ENCODE results near the gene PTPRS.
"Not testable (repeated sequence)": the region's sequence is repeated elsewhere in the genome, so short reads cannot be mapped to it uniquely, and the experiment has no call there.

PTPRS gene

DNA sequence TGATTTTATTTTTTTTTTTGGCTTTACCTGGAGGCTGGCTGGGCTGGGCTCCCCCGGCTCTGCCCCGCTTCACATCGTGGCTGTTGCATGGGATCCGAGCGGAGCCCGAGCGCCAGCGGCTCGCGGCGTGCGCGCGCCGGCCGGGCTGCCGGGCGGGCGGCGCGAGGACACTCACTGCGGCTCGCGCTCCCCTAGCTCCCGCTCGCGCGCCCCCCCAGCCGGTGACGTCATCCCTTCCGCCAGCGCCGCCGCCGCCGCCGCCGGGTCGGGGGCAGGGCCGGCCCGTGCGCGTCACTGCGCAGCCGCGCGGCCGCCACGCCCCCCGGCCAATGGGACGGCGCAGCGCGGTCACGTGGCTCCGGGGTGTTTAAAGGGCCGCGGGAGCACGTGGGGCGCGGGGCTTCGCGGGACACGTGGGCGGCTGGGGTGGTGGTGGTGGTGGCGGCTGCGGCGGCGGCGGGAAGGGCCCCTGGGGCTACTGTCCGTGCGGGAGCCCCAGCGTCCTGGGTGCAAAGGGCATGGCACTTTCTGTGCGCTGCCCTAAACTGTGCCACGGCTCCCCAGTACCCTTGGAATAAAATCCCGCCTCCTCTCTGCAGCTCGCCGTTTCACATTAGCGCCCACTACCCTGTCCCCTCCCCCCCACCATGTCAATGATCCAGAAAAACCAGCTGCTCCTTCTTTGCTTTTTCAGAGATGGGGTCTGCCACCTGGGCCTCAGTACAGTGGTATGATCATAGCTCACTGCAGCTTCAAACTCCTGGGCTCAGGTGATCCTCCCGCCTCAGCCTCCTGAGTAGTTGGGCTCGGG is at the start of gene PTPRS:
Gene PTPRS (minus strand): TSS at position 176 of the 811 bp plus-strand sequence. CDS start 54,672 bp downstream, outside the sequence.
- DNase-seq, result peak; percentile 60

DNA sequence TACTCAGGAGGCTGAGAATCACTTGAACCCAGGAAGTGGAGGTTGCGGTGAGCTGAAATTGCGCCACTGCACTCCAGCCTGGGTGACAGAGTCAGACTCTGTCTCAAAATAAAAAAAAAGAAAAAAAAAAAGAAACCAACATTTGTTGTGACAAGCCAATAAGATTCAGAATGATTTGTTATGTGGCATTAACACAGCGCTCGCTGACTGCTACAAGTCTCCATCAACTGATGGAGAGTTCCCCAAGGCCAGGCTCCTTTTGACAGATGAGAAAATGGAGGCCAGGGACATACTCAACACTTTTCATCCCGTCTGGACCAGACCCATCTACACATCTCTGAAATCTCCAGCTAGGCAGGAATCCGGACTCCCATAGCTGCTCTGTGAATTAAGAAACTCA is 48.7 kb upstream of the PTPRS start:
- no peak for DNase-seq

DNA sequence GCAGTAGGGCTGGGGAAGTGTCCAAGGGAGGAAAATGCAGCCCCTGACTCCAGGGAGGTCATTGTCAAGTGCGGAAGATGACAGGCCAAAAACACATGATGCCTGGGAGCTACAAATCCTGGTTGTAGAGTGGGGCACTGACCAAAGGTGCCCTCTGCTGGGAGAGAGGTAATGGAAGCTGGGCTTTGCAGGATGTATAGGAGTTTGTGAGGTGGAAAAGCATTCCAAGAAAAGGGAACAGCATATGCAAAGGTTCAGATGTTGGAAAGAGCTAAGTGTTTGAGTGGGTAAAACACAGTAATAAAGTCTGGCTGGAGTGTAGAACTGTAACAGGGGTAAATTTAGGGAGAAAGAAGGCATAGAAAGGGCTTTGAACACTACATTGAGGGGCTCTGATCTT is 46.9 kb upstream of the PTPRS start:
- DNase-seq, result no peak

DNA sequence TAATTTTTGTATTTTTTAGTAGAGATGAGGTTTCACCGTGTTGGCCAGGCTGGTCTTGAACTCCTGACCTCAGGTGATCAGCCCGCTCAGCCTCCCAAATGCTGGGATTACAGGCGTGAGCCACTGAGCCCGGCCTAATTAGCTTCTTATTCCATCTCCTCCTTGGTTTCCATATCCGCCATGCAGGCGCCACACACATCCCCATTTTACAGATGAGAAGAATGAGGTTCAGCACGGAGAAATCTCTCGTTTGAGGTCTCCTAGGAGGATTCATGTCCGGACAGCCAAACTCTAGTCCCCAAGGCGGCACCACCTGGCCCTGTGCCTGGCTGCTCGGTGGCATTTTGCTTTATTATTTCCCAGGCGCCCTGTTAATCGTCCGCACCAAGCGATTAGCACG is 46.2 kb upstream of the PTPRS start:
- no peak for DNase-seq

DNA sequence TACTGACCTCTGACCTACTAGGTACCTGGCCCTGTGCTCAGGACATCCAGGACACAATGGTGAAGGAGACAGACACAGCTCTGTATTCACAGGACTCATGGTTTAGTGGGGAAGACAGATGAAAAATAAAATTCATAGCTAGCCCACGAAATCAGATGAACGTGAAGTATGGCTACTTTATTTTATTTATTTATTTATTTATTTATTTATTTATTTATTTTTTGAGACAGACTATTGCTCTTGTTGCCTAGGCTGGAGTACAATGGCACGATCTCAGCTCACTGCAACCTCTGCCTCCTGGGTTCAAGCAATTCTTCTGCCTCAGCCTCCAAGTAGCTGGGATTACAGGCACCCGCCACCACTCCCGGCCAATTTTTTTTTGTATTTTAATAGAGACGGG is 40.6 kb upstream of the PTPRS start:
- DNase-seq, result not testable (repeated sequence)

DNA sequence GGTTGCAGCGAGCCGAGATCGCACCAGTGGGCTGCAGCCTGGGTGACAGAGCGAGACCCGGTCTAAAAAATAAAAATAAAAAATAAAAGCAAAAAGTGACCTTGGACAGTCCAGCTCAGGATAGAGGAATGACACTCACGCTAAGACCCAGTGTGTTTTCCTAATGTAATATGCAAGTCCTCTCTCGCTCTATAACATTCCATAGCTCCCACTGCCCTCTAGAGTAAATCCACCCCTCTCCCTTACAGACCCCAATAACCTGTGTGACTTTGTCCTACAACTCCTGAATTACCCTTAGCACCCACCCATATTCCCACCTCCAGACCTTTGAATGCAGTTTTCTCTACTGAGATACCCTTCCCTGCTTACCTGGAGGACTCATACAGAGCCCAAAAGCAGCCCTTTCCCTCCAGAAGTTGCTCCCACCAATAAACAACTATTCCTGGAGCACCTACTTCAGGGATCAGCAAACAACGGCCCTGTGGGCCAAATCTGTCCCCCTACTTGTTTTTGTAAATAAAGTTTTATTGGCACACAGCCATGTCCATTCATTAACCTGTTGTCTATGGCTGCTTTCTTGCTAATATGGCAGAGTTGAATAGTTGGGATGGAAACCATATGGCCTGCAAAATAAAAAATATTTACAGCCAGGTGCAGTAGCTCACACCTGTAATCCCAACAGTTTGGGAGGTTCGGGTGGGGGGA is 39.8 kb upstream of the PTPRS start:
- no peak for DNase-seq

DNA sequence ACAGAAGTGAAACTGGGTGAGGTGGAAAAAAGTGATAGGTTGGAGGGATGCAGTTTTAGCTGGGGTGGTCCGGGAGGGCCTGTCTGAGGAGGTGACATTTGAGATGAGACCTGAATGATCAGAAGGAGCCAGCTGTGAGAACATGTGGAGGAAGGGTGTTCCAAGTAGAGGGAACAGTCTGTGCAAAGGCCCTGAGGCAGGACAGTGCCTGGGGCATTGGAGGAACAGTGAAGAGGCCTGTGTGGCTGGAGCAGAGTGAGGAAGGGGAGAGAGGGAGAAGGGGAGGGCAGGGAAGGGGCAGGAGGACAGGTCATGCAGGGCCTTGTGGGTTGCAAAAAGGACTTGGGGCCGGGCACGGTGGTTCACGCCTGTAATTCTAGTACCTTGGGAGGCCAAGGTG is 36.3 kb upstream of the PTPRS start:
- no peak for DNase-seq

DNA sequence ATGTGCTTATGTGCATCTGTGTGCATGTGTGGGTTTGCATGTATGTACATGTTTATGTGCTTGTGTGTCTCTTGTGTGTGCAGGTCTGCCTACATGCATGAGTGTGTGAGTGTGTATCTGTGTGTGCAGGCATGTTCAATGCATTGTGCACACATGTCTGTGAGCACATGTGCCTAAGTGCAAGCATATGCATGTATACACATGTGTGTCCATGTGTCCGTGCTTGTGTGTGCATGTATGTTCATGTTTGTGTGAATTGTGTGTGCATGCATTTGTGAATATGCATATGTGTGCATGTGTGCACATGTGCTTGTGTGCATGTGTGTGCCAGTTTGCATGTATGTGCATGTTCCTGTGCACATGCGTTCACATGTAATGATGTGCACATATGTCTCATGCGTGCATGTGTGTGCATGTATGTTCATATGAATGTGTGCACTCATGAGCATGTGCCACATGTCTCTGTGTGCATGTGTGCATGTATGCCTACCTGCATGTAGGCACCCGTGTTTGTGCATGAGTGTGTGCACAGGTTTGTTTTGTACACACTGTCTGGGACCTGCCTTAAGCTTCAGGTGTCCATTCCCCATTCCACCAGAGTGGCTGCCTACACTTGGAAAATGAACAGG is 32.1 kb upstream of the PTPRS start:
- DNase-seq, result no peak

DNA sequence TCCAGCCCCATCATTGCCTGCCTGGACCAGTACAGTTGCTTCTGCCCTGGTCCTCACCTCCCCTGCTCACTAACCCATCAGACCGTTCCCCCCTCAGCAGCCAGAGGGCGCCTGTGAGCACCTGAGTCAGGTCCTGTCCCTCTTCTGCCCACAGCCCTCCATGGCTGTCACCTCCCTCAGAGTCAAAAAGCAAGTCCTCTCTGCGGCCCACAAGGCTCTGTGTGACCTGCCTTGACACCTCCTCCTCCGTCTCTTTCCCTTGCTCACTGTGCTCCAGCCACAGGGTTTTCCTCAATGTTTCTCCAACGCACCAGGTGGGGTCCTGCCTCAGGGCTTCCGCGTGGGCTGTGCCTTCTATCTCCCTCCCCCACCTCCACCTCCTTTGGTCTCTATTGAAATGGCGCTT is 29.4 kb upstream of the PTPRS start:
- no peak for DNase-seq

DNA sequence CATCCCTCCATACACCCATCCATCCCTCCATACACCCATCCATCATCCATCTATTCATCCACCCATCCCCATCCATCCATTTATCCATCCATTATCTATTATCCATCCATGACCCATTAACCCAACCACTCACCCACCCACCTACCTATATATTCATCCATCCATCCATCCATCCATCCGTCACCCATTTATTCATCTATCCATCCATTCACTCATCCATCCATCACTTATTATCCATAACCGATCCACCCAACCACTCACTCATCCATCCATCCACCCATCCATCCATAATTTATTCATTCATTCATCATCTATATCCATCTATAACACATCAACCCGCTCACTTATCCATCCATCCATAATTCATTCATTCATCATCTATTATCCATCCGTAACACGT is 28.7 kb upstream of the PTPRS start:
- no peak for DNase-seq

DNA sequence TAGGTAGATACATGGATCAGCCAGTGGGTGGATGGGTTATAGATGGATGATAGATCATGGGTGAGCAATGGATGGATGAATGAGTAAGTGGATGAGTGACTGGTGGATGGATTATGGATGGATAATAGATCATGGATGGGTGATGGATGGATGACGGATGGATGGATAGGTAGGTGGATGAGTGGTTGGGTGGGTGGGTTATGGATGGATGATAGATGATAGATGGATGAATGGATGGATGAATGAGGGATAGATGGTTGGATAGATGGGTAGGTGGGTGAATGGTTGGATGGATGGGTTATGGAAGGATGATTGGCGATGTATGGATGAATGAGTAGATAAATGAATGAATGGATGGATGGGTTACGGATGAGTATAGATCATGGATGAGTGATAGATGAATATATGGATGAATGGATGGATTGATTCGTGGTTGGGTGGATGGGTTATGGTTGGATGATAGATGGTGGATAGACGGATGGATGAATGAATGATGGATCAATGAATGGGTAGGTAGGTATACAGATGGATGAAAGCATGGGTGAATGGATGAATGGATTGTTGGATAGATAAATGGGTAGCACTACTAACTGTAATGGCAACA is 27.0 kb upstream of the PTPRS start:
- no peak for DNase-seq

DNA sequence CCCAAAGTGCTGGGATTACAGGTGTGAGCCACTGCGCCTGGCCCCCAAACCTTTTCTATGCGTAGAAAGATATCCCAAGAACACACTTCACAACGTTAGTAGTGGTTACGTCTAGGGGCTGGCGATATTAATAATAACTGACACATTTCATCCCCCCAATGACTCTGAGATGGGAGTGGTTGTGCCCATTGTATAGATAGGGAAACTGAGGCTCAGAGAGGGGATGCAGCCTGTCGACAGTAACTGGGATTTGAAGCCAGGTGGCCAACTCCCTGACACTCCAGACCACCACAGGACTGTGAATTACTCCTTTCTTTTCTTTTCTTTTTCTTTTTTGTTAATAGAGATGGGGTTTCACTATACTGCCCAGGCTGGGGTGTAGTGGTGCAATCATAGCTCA is 25.3 kb upstream of the PTPRS start:
- DNase-seq, result no peak

DNA sequence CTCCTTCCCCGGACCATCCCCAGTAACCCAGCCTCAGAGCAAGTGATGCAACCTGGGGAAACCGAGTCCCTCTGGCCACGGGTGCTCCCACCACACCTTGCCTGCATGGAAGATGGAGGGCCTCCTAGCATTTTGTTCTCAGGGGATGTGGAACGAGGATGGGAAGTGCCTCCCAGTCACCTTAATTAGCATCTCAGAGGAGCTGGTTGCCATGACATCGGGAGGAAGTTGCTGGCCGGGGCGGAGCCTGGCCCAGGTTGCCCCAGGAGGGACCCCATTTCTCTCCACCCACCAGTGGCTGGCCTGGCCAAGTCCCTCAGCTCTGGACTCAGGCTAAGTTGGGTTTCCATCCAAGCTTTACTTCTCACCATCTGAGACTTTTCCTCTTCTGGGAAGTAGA is 24.1 kb upstream of the PTPRS start:
- no peak for DNase-seq

DNA sequence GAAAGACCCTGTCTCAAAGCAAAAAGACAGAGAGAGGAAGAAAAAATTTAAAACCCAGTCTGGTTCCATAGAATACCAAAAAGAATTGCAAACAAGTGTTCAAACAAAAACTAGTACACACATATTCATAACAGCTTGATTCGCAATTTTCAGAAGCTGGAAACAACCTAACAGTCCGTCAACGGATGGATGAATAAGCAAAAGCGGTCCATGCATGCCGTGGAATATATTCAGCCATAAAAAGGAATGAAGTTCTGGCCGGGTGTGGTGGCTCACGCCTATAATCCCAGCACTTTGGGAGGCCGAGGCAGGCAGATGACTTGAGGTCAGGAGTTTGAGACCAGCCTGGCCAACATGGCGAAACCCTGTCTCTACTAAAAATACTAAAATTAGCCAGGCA is 21.2 kb upstream of the PTPRS start:
- not testable (repeated sequence) for DNase-seq

DNA sequence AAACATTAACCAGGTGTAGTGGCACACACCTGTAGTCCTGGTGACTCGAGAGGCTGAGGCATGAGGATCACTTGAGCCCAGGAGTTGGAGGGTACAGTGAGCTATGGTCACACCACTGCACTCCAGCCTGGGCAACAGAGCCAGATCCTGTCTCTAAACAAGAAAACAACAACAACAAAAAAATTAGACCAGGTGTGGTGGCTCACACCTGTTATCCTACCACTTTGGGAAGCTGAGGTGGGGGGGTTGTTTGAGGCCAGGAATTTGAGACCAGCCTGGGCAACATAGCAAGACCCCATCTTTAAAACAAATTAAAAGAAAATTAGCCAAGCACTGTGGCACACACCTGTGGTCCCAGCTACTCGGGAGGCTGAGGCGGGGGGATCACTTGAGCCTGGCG is 20.8 kb upstream of the PTPRS start:
- no peak for DNase-seq

DNA sequence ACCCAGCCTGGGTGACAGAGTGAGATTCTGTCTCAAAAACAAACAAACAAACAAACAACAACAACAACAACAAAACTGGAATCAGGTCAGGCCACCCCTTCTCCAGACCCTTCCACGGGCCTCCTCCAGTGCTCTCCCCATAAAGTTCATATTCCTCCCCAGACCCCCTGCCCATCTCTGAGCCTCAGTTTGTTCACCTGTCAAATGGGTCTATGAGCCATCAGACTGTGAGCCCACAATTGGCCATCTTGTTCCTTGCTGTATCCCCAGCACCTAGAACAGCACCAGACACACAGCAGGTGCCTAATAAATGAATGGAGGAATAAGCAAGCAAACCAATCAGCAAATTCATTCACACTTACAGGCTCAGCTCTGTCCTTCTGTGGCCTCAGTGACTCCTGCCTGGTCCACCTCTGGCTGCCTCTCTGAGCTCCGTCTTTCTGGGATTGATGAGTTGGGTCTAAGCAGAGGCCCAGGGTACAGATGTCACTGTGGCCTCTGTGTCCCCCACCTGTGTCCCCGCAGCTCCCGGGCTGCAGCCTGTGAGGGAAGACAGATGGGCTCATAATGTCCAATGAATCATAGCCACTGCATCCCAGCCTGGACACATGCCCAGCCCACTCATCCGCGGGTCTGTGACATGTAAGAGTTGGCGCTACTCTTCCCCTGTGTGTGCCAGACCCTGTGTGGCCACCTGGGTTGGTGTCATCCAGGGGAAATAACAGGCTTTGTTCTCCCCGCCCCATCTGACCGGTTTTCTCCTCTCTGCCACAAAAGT is 19.6 kb upstream of the PTPRS start:
- DNase-seq, result no peak

DNA sequence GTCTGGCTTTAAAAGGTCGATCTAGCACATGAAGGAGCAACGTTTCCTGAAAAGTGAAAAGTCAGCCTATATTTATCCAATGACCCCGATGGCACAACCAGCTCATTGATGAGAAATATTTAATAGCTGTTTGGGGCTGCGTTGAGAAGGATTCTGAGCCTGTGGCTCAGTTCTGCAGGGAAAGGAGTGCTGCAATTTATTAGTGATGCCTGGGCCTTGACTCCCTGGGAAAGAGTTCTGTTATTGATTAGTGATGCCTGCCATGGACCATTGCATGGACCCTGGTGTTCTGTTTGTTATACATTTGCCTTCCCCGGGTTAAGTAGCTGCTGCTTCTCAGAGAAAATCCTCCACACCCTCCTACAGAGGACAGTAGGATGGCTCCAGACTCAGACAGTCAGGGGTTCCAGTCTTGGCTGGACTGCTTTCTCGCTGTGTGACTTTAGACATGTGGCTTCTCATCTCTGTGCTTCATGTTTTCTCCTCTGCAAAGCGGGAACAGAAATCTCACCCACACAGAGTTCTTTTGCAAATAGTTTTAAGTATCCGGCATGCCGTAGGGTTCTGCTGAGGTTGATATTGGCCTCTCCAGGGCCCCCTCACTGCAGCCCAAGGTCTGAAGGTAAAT is 17.7 kb upstream of the PTPRS start:
- DNase-seq, result no peak

DNA sequence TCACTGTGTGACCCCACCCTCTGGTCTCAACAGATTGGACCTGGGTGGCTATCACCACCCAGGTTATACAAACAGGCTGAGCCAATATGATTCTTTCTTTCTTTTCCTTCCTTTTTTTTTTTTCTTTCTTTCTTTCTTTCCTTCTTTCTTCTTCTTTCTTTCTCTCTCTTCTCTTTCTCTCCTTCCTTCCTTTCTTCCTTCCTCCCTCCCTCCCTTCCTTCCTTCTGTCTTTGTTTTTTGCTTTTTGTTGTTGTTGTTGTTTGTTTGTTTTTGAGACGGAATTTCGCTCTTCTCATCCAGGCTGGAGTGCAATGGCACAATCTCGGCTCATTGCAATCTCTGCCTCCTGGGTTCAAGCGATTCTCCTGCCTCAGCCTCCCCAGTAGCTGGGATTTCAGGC is 17.0 kb upstream of the PTPRS start:
- no peak for DNase-seq

DNA sequence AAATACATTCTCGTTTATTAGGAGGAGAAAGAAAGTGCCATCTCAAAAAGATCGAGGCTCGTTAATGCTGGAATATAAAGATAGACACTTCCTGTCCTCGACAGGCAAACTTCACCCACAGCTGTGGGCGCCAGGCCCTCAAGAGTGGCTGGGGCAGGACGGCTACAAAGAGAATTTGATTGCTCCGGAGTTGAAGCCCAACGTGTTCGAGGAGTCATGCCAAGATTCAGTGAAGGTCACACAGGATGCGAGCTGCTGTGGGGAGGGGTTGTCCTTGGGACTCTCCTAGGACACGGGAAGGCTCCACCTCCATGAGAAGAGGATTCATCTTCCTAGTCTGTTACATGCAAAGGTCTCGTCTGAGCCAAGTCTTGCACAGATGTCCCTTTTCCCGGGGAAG is 16.3 kb upstream of the PTPRS start:
- DNase-seq, result no peak

DNA sequence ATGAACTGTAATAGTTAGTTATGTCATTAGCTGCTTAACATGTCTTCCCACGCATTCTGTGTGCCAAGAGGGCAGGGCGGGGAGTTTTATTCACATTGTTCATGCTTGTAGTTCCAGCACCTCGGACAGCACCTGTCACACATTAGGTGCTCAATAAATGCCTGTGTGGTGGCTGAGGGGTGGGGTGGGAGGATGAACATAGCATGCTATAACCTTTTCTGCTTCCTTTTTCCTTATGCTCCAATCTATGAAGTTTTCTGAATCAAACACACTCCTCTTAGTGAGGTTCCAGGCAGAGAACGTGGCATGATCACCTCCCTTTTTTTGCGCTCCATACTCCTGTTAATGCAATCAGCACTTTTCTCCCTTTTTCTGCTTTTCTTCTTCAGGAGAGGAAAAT is 15.8 kb upstream of the PTPRS start:
- DNase-seq, result no peak

DNA sequence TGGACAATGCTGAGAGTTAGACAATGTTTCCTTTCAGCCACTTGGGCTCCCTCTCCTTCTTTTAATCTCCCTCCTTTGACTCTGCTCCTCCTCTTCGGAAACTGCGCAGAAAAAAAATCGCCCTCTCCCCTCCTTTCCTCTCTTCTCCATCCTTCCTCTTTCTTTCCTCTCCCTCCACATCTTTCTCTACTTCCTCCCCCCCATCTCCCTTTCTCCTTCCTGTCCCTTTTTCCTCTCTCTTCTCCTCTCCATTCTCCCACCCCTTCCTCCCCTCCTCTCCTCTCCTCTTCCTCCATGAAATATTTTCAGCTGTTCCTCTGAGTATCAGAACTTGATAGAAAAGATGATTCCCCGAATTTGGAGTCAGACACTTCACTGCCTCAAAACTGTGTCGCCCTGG is 15.1 kb upstream of the PTPRS start:
- DNase-seq, result no peak

DNA sequence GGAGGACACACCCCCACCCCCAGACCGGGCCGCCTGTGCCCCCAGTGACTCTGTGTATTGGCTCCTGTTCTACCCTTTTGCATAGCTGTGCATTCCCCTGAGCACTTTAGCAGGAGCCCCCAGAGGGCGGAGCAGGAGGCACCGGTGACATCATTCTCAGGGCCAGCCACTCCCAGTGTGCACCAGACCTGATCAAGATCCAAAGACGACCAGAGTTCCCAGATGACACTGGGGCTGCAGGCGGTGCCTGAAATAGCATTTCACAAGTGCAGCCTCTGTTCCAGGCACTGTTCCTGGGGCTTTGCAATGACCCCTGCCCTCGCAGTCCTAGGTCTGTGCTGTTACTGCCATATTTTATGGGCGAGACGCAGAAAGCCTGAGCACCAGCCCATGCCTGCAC is 14.5 kb upstream of the PTPRS start:
- no peak for DNase-seq
